ENCODE data around the gene MSTO1. TPM values are rescaled to one million over a fixed set of nuclear protein-coding genes. Genes with fewer than 3 reads are reported as not detected.
"Not testable (repeated sequence)": the region's sequence is repeated elsewhere in the genome, so short reads cannot be mapped to it uniquely, and the experiment has no call there.

MSTO1 gene
- total RNA-seq, 5 donors from 2014 or later (not counting 1 experiment from before 2014, with no cell fraction given) = 47.6 to 96.2 (median 92.9) TPM

DNA sequence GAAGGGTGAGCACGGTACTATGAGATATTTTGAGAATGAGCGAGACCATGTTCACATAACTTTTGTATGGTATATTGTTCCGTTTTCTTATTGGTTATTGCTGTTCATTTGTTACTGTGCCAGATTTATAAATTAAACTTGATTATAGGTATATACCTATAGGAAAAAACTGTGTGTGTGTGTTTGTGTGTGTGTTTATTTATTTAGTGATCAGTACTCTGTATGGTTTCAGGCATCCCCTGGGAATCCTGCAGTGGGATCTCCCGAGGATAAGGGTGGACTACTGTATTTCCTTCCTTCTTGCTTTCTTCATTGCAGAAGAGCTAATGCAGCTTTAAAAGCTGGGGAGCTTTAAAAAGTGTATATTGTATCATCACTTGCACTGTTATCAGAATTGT, 39.4 kb upstream of the MSTO1 start:
- Histone ChIP-seq H3K9me3 (no peaks in the 10 kb centered on the region), H3K4me3 (ENCODE audit: control insufficient read depth in 1 of 2, extremely low read depth in 1 of 2, low read length in 1 of 2) (no peak overlapping the region), H3K27ac (ENCODE audit: low read length) (no peak overlapping the region), H3K36me3 (ENCODE audit: control insufficient read depth in 2 of 2, extremely low read depth in 1 of 2, insufficient read depth in 1 of 2, low read length in 1 of 2) (peaks cover 2 to 20% of the 10 kb centered on the region in 2 donors), H3K27me3 (replicated peaks in 1 of 2; ENCODE audit: control insufficient read depth in 2 of 2, extremely low read depth in 1 of 2, insufficient read depth in 2 of 2, low read length in 1 of 2) (no peaks in the 10 kb centered on the region), H3K4me1 (ENCODE audit: control insufficient read depth in 1 of 2, extremely low read depth in 1 of 2, insufficient read depth in 2 of 2, low read length in 2 of 2) (peaks cover 0 to 6% of the 10 kb centered on the region in 2 experiments)
- no peak for DNase-seq
- CTCF ChIA-PET = interaction anchor here in 1 of 2 donors (0.6 kb wide), 1 partner anchor 27 kb away, joined by 3 read pairs; no protein-coding TSS in a partner anchor
- Mint-ChIP-seq H3K9me3 (no peaks in the 10 kb centered on the region), H3K27ac (no peak overlapping the region), H3K4me3 (no peak overlapping the region), H3K4me1 (peaks cover 16 to 28% (median 26%) of the 10 kb centered on the region in 3 donors), H3K36me3 (peaks cover 17% of the 10 kb centered on the region), H3K27me3 (no peaks in the 10 kb centered on the region)
- no CpG with 5 or more reads among the region's 4 CpGs for WGBS (ENCODE audit: insufficient coverage)
- POLR2A ChIA-PET = no interaction called here
- no peak for ATAC-seq (replicated peaks in 1 of 4)

DNA sequence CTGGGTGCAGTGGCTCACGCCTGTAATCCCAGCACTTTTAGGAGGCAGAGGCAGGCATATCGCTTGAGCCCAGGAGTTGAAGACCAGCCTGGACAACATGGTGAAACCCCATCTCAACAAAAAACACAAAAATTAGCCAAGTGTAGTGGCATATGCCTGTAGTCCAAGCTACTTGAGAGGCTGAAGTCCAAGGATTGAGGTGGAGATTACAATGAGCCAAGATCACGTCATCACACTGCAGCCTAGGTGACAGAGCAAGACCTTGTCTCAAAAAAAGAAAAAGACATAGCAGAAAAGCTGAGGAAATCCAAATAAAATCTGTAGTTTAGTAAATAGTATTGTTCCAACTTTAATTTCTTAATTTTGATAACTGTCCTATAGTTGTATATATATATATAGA, 35.9 kb upstream of the MSTO1 start:
- no peaks in the 10 kb centered on the region for H3K4me1 ChIP-seq (ENCODE audit: control insufficient read depth in 1 of 2, extremely low read depth in 1 of 2, insufficient read depth in 2 of 2, low read length in 2 of 2)
- no peak overlapping the region for H3K27ac ChIP-seq (ENCODE audit: low read length)
- peaks cover 10% of the 10 kb centered on the region for H3K36me3 Mint-ChIP-seq
- no peaks in the 10 kb centered on the region for H3K27me3 Mint-ChIP-seq
- ATAC-seq (replicated peaks in 1 of 4) = no peak
- no peaks in the 10 kb centered on the region for H3K9me3 ChIP-seq
- WGBS (ENCODE audit: insufficient coverage) = 100% methylated on average over 1 of the region's 3 CpGs
- H3K4me3 ChIP-seq (ENCODE audit: control insufficient read depth in 1 of 2, extremely low read depth in 1 of 2, low read length in 1 of 2) = no peak overlapping the region
- no peaks in the 10 kb centered on the region for H3K27me3 ChIP-seq (replicated peaks in 1 of 2; ENCODE audit: control insufficient read depth in 2 of 2, extremely low read depth in 1 of 2, insufficient read depth in 2 of 2, low read length in 1 of 2)
- DNase-seq = no peak
- H3K4me3 Mint-ChIP-seq = no peak overlapping the region
- no peaks in the 10 kb centered on the region for H3K9me3 Mint-ChIP-seq
- H3K36me3 ChIP-seq (ENCODE audit: control insufficient read depth in 2 of 2, extremely low read depth in 1 of 2, insufficient read depth in 1 of 2, low read length in 1 of 2) = peaks cover 2 to 17% of the 10 kb centered on the region in 2 donors
- no peak overlapping the region for H3K27ac Mint-ChIP-seq
- peaks cover 14 to 15% (median 14%) of the 10 kb centered on the region in 3 donors for H3K4me1 Mint-ChIP-seq
- ChIA-PET POLR2A (no interaction called here), CTCF (no interaction called here)

DNA sequence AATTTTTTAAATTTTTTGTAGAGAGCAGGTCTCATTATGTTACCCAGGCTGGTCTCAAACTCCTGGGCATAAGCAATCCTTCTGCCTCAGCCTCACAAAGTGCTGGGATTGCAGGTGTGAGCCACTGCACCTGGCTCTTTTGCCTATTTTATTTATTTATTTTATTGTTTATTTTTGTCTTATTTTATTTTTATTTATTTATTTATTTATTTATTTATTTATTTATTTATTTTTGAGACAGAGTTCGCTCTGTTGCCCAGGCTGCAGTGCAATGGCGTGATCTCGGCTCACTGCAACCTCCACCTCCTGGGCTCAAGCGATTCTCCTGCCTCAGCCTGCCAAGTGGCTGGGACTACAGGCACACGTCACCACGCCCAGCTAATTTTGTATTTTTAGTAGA, 34.4 kb upstream of the MSTO1 start:
- H3K36me3 ChIP-seq (ENCODE audit: control insufficient read depth in 2 of 2, extremely low read depth in 1 of 2, insufficient read depth in 1 of 2, low read length in 1 of 2); H3K27me3 ChIP-seq (replicated peaks in 1 of 2; ENCODE audit: control insufficient read depth in 2 of 2, extremely low read depth in 1 of 2, insufficient read depth in 2 of 2, low read length in 1 of 2); H3K27ac Mint-ChIP-seq; H3K9me3 Mint-ChIP-seq; H3K4me3 Mint-ChIP-seq; H3K4me1 ChIP-seq (ENCODE audit: control insufficient read depth in 1 of 2, extremely low read depth in 1 of 2, insufficient read depth in 2 of 2, low read length in 2 of 2); ATAC-seq (replicated peaks in 1 of 4); H3K9me3 ChIP-seq; H3K27ac ChIP-seq (ENCODE audit: low read length); DNase-seq; H3K36me3 Mint-ChIP-seq; H3K4me1 Mint-ChIP-seq; H3K4me3 ChIP-seq (ENCODE audit: control insufficient read depth in 1 of 2, extremely low read depth in 1 of 2, low read length in 1 of 2); POLR2A ChIA-PET; H3K27me3 Mint-ChIP-seq: not testable (repeated sequence)
- WGBS (ENCODE audit: insufficient coverage) = no CpG with 5 or more reads among the region's 6 CpGs
- CTCF ChIA-PET = interaction anchor here in 1 of 2 donors (0.6 kb wide), 1 partner anchor 402 kb away, joined by 3 read pairs; no protein-coding TSS in a partner anchor

DNA sequence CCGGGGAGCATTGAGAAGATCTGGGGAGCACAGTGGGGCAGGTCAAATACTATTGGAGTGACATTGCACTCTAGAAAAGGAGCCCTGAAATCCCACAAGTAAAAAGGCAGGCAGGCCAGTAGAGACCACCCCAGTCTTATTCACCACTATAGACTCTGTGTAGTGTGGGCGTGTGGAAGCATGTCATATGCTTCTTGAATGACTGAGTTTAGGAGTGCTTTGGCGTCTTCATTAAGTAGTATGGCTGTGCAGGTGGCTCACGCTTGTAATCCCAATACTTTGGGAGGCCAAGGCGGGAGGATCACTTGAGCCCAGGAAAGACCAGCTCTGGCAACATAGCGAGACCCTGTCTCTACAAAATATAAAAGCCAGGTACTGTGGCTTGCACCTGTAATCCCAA, 26.2 kb upstream of the MSTO1 start:
- H3K4me3 Mint-ChIP-seq; ATAC-seq (replicated peaks in 1 of 4); H3K4me1 ChIP-seq (ENCODE audit: control insufficient read depth in 1 of 2, extremely low read depth in 1 of 2, insufficient read depth in 2 of 2, low read length in 2 of 2); DNase-seq; H3K9me3 Mint-ChIP-seq; H3K27me3 Mint-ChIP-seq; H3K36me3 Mint-ChIP-seq; H3K4me1 Mint-ChIP-seq; H3K9me3 ChIP-seq; H3K27me3 ChIP-seq (replicated peaks in 1 of 2; ENCODE audit: control insufficient read depth in 2 of 2, extremely low read depth in 1 of 2, insufficient read depth in 2 of 2, low read length in 1 of 2); CTCF ChIA-PET; H3K4me3 ChIP-seq (ENCODE audit: control insufficient read depth in 1 of 2, extremely low read depth in 1 of 2, low read length in 1 of 2); H3K27ac ChIP-seq (ENCODE audit: low read length); H3K36me3 ChIP-seq (ENCODE audit: control insufficient read depth in 2 of 2, extremely low read depth in 1 of 2, insufficient read depth in 1 of 2, low read length in 1 of 2); H3K27ac Mint-ChIP-seq: not testable (repeated sequence)
- 94% methylated on average over 2 of the region's 6 CpGs for WGBS (ENCODE audit: insufficient coverage)
- POLR2A ChIA-PET = interaction anchor here (0.6 kb wide), 2 partner anchors 42 to 255 kb away, joined by 3 read pairs; no protein-coding TSS in a partner anchor

DNA sequence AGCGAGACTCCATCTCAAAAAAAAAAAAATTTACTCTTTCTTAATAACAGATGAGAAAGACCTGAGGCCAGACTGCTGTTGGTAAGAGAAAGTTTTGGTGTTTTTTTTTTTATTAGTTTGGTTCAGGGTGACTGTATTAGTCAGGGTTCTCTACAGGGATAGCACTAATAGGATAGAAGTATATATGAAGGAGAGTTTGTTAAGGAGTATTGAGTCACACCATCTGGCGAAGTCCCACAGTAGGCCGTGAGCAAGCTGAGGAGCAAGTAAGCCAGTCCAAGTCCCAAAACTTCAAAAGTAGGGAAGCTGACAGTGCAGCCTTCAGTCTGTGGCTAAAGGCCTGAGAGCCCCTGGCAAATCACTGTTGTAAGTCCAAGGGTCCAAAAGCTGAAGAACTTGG, 20.7 kb upstream of the MSTO1 start:
- CTCF ChIA-PET; H3K9me3 ChIP-seq; H3K9me3 Mint-ChIP-seq; H3K4me1 ChIP-seq (ENCODE audit: control insufficient read depth in 1 of 2, extremely low read depth in 1 of 2, insufficient read depth in 2 of 2, low read length in 2 of 2); ATAC-seq (replicated peaks in 1 of 4); H3K4me3 Mint-ChIP-seq; H3K36me3 Mint-ChIP-seq; H3K27me3 ChIP-seq (replicated peaks in 1 of 2; ENCODE audit: control insufficient read depth in 2 of 2, extremely low read depth in 1 of 2, insufficient read depth in 2 of 2, low read length in 1 of 2); H3K27ac Mint-ChIP-seq; H3K4me1 Mint-ChIP-seq; H3K4me3 ChIP-seq (ENCODE audit: control insufficient read depth in 1 of 2, extremely low read depth in 1 of 2, low read length in 1 of 2); POLR2A ChIA-PET; H3K36me3 ChIP-seq (ENCODE audit: control insufficient read depth in 2 of 2, extremely low read depth in 1 of 2, insufficient read depth in 1 of 2, low read length in 1 of 2); DNase-seq; H3K27ac ChIP-seq (ENCODE audit: low read length); H3K27me3 Mint-ChIP-seq: not testable (repeated sequence)
- WGBS (ENCODE audit: insufficient coverage) = no CpG with 5 or more reads among the region's 3 CpGs

DNA sequence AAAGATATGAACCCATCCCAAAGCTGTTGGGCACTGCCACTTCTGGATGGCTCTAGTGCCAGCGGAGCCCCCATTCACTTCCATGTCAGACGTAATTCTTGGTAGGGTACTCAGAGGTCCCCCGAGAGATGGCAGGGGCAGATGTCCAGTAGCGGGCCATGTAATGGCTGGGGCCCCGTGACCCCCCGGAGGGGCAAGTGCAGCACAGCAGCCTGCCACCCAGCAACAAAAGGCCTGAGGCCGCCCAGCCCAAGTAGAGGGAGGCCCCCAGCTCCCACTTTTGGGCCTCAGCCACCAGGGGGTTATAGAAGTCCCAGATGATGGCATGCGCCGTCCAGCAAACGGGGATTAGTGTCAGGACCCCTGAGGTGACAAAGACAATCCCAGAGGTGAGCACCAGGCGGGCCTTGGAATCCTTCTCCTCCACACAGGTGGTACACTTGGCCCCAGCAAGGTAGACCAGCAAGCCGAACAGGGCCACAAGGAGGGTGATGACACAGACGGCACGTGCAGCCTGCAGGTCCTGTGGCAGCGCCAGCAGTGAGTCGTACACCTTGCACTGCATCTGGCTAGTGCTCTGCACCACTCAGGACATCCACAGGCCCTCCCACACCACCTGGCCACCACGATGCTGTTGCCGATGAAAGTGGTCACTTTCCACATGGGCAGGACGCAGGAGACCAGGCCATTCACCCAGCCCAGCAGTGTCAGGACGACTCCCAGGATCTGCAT, 19.3 kb upstream of the MSTO1 start:
- ATAC-seq (replicated peaks in 1 of 4); POLR2A ChIA-PET; H3K36me3 ChIP-seq (ENCODE audit: control insufficient read depth in 2 of 2, extremely low read depth in 1 of 2, insufficient read depth in 1 of 2, low read length in 1 of 2); H3K36me3 Mint-ChIP-seq; H3K27ac Mint-ChIP-seq; H3K4me1 Mint-ChIP-seq; CTCF ChIA-PET; DNase-seq; H3K9me3 Mint-ChIP-seq; H3K27ac ChIP-seq (ENCODE audit: low read length); H3K4me3 ChIP-seq (ENCODE audit: control insufficient read depth in 1 of 2, extremely low read depth in 1 of 2, low read length in 1 of 2); H3K9me3 ChIP-seq; H3K4me3 Mint-ChIP-seq; H3K27me3 Mint-ChIP-seq; H3K4me1 ChIP-seq (ENCODE audit: control insufficient read depth in 1 of 2, extremely low read depth in 1 of 2, insufficient read depth in 2 of 2, low read length in 2 of 2); H3K27me3 ChIP-seq (replicated peaks in 1 of 2; ENCODE audit: control insufficient read depth in 2 of 2, extremely low read depth in 1 of 2, insufficient read depth in 2 of 2, low read length in 1 of 2): not testable (repeated sequence)
- 95% methylated on average over 16 of the region's 20 CpGs for WGBS (ENCODE audit: insufficient coverage)

All from T-cell (primary cell).